Peyer's patch (tissue), 4 donors: Measurements from ENCODE around the gene RREB1.

Source experiments
- CTCF ChIP-seq, 6 experiments: fragments of 450-650 bp in 4 of 6; fragments of 200-600 bp in 2 of 6; sonication (generic) in 1 of 6; IDR thresholded peaks; one replicate each; pipeline ENCODE4 v1.5.1; 2017 to 2019; ENCODE audit warnings: antibody characterized with exemption in 6 of 6, mild to moderate bottlenecking in 3 of 6, moderate library complexity in 1 of 6
- POLR2A ChIP-seq, 2 donors: fragments of 450-650 bp; IDR thresholded peaks; one replicate each; pipeline ENCODE4 v1.5.1; 2017; ENCODE audit warnings: antibody characterized with exemption in 2 of 2, mild to moderate bottlenecking in 2 of 2, moderate library complexity in 2 of 2

GRCh38 chr6:7282097-7282906 is 174.5 kb downstream of the RREB1 start:
- TF ChIP-seq CTCF (IDR thresholded peaks at IDR 0.05) (no peak), POLR2A (IDR thresholded peaks at IDR 0.05) (no peak)
